Uterus (tissue), 4 donors: ENCODE results near the gene C11orf58. TPM values are rescaled to one million over a fixed set of nuclear protein-coding genes. Genes with fewer than 3 reads are reported as not detected.

Experiments
- DNase-seq, 2 donors: peaks; one replicate each; pipeline ENCODE4 v3.0.0-alpha.2; 2019 to 2020
- H3K27ac ChIP-seq, 2 donors: fragments of 200-600 bp; sonication (generic); 1 replicate in 1 of 2; 2 replicates in 1 of 2; pipeline ENCODE4 v1.5.1; 2016 to 2018
- H3K27me3 ChIP-seq, 2 donors: fragments of 200-600 bp; sonication (generic); one replicate each; pipeline ENCODE4 v1.5.1; 2018 to 2019; ENCODE audit warnings: control low read depth in 1 of 2
- H3K36me3 ChIP-seq, 2 donors: fragments of 200-600 bp; sonication (generic); one replicate each; pipeline ENCODE4 v1.5.1; 2019; ENCODE audit warnings: control low read depth in 1 of 2
- H3K4me1 ChIP-seq, 2 donors: fragments of 200-600 bp; sonication (generic); one replicate each; pipeline ENCODE4 v1.5.1; 2018 to 2019; ENCODE audit warnings: control low read depth in 1 of 2
- H3K4me3 ChIP-seq, 2 donors: fragments of 200-600 bp; sonication (generic); 1 replicate in 1 of 2; 2 replicates in 1 of 2; pipeline ENCODE4 v1.5.1; 2018 to 2019; ENCODE audit warnings: mild to moderate bottlenecking in 1 of 2
- H3K9me3 ChIP-seq, 2 donors: fragments of 200-600 bp; sonication (generic); one replicate each; pipeline ENCODE4 v1.5.1; 2019; ENCODE audit warnings: control low read depth in 1 of 2
- POLR2A ChIP-seq, 2 donors: fragments of 450-650 bp; IDR thresholded peaks; one replicate each; pipeline ENCODE4 v1.6.1; 2016; ENCODE audit warnings: antibody characterized with exemption in 2 of 2, mild to moderate bottlenecking in 1 of 2, moderate library complexity in 1 of 2
- intact Hi-C: fragments of 100-400 bp; cut with DNase I; formaldehyde crosslinking; loops from one replicate; pipeline ENCODE4 v1.15.1; 2023; ENCODE audit warnings: low total_unique reads
- total RNA-seq, 4 donors: library from RNA; depleted of rRNA in 3 of 4; stranded (reverse); fragments of >200 nt in 3 of 4; gene quantifications; one replicate each; pipeline versions ENCODE4 v1.1.0 to v1.2.4, GENCODE V29; 2014 to 2023
- TF ChIP-seq, protein P1 (sequence below), 4 experiments: fragments of 200-600 bp in 2 of 4; fragments of 450-650 bp in 2 of 4; sonication (generic) in 2 of 4; IDR thresholded peaks; one replicate each; pipeline ENCODE4 v1.5.1; 2016 to 2019; ENCODE audit warnings: antibody characterized with exemption in 4 of 4, mild to moderate bottlenecking in 2 of 4, moderate library complexity in 1 of 4
- donor health status: DM: yes; HTN: yes; CAD: no.

C11orf58 gene
- total RNA-seq, 4 donors from 2014 or later = 126 to 252 (median 148) TPM

GRCh38 chr11:16784666-16785065 lies 46.2 kb downstream of the C11orf58 start:
- DNase-seq = no peak
- Histone ChIP-seq H3K27me3 (no peaks in the 10 kb centered on the region), H3K36me3 (no peaks in the 10 kb centered on the region), H3K4me3 (no peak overlapping the region), H3K27ac (no peak overlapping the region), H3K4me1 (no peaks in the 10 kb centered on the region), H3K9me3 (no peaks in the 10 kb centered on the region)
- intact Hi-C loops = no loop called here
- no peak for TF ChIP-seq POLR2A (IDR thresholded peaks at IDR 0.05)
- TF ChIP-seq, protein P1, sequence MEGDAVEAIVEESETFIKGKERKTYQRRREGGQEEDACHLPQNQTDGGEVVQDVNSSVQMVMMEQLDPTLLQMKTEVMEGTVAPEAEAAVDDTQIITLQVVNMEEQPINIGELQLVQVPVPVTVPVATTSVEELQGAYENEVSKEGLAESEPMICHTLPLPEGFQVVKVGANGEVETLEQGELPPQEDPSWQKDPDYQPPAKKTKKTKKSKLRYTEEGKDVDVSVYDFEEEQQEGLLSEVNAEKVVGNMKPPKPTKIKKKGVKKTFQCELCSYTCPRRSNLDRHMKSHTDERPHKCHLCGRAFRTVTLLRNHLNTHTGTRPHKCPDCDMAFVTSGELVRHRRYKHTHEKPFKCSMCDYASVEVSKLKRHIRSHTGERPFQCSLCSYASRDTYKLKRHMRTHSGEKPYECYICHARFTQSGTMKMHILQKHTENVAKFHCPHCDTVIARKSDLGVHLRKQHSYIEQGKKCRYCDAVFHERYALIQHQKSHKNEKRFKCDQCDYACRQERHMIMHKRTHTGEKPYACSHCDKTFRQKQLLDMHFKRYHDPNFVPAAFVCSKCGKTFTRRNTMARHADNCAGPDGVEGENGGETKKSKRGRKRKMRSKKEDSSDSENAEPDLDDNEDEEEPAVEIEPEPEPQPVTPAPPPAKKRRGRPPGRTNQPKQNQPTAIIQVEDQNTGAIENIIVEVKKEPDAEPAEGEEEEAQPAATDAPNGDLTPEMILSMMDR (IDR thresholded peaks at IDR 0.05) = no peak

DNA sequence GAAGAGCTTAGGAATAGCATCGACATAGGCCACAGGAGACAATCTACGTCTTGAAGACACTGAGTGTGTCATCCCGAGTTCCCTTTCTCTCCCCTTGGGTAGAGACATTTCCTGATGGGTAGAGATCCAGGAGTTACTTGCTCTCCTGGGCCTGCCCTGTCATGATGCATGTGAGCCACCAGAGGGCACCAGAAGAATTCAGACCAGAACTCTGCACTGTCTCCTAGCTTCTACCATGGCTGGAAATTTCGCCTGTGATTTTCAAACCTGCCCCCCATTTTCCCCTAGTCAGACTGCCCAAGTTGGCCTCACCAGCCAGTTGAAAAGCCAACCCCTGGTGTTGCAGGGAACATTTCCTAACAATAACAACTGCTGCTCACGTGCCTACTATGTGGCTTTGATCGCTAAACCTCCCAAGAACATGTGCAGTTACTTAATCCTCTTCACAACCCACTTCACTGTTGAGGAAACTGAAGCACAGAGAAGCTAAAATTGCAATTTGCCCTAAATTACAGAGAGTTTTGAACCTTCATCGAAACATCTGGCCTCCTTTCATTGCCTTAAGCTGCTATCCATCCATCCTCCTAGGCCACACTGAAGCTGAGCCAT lies 47.2 kb downstream of the C11orf58 start:
- Histone ChIP-seq H3K4me1 (no peaks in the 10 kb centered on the region), H3K9me3 (no peaks in the 10 kb centered on the region), H3K36me3 (no peaks in the 10 kb centered on the region), H3K4me3 (no peak overlapping the region), H3K27me3 (no peaks in the 10 kb centered on the region), H3K27ac (no peak overlapping the region)
- DNase-seq = peak; percentile 47 to 54
- intact Hi-C loops = no loop called here
- TF ChIP-seq POLR2A (IDR thresholded peaks at IDR 0.05) = no peak
- TF ChIP-seq, protein P1 (IDR thresholded peaks at IDR 0.05) = peak; percentile 54 to 68 (median 64)

- H3K4me3 ChIP-seq = no peak overlapping the region
- no peaks in the 10 kb centered on the region for H3K9me3 ChIP-seq
- intact Hi-C loops = no loop called here
- DNase-seq = no peak
- TF ChIP-seq, protein P1 (IDR thresholded peaks at IDR 0.05) = no peak
- TF ChIP-seq POLR2A (IDR thresholded peaks at IDR 0.05) = no peak
- H3K4me1 ChIP-seq = no peaks in the 10 kb centered on the region
- H3K36me3 ChIP-seq = no peaks in the 10 kb centered on the region
- H3K27me3 ChIP-seq = no peaks in the 10 kb centered on the region
- H3K27ac ChIP-seq = no peak overlapping the region
These were observed 47.7 kb downstream of the C11orf58 start for GRCh38 chr11:16786131-16786530.

GRCh38 chr11:16787035-16787742 lies 48.7 kb downstream of the C11orf58 start:
- H3K9me3 ChIP-seq = no peaks in the 10 kb centered on the region
- H3K36me3 ChIP-seq = no peaks in the 10 kb centered on the region
- no peak overlapping the region for H3K27ac ChIP-seq
- no peaks in the 10 kb centered on the region for H3K4me1 ChIP-seq
- no peak for DNase-seq
- no peak overlapping the region for H3K4me3 ChIP-seq
- H3K27me3 ChIP-seq = no peaks in the 10 kb centered on the region
- intact Hi-C loops = no loop called here
- TF ChIP-seq POLR2A (IDR thresholded peaks at IDR 0.05) = no peak
- TF ChIP-seq, protein P1 (IDR thresholded peaks at IDR 0.05) = no peak
